ENCODE measurements around the gene LMAN2.

GRCh38 chr5:177392765-177393164 lies 41.3 kb upstream of the LMAN2 start:
- TF ChIP-seq CTCF (IDR thresholded peaks at IDR 0.05) (no peak), POLR2A (IDR thresholded peaks at IDR 0.05) (no peak)

Data from tibial nerve (tissue), 3 donors.